Measurements from ENCODE around the gene TCN1. TPM values are rescaled to one million over a fixed set of nuclear protein-coding genes. Genes with fewer than 3 reads are reported as not detected.
A peak's percentile ranks its signal among the peaks of the same experiment; 100 is the strongest.
"Not testable (repeated sequence)": the region's sequence is repeated elsewhere in the genome, so short reads cannot be mapped to it uniquely, and the experiment has no call there.

Gene TCN1
- total and polyA plus RNA-seq, 9 of the 15 experiments (the other 6 are each of a cell fraction or from before 2014, with no cell fraction given), result 0.63 to 25.9 (median 8.0) TPM

- TF ChIP-seq CTCF (IDR thresholded peaks at IDR 0.05 in 2 of 3, conservative IDR thresholded peaks at IDR 0.05 in 1 of 3; ENCODE audit: insufficient read depth in 2 of 3, low read depth in 1 of 3, low read length in 3 of 3) (peak in 2 of 3 experiments; percentile 11 to 36; a peak in 2 of 6 replicates), THRA (IDR thresholded peaks at IDR 0.05) (no peak), ZEB2 (IDR thresholded peaks at IDR 0.05) (0 out of 2 replicates have a peak, but pooled peaks have one; percentile 30)
- TF ChIP-seq, protein P1, sequence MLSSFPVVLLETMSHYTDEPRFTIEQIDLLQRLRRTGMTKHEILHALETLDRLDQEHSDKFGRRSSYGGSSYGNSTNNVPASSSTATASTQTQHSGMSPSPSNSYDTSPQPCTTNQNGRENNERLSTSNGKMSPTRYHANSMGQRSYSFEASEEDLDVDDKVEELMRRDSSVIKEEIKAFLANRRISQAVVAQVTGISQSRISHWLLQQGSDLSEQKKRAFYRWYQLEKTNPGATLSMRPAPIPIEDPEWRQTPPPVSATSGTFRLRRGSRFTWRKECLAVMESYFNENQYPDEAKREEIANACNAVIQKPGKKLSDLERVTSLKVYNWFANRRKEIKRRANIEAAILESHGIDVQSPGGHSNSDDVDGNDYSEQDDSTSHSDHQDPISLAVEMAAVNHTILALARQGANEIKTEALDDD (IDR thresholded peaks at IDR 0.05), result no peak
Observed at GRCh38 chr11:59866397-59866796, at the start of gene TCN1 (continued).

GRCh38 chr11:59903569-59903968 lies 37.3 kb upstream of the TCN1 start:
- H2AFZ ChIP-seq (ENCODE audit: low read depth, low read length); intact Hi-C loops (cut with micrococcal nuclease); H3K36me3 ChIP-seq (ENCODE audit: control insufficient read depth, insufficient read depth, low read length); H3K9ac ChIP-seq (ENCODE audit: insufficient read depth in 1 of 2, low read depth in 2 of 2, low read length in 2 of 2); H3K9me1 ChIP-seq (ENCODE audit: control insufficient read depth, insufficient read depth, low read length); H3K4me2 ChIP-seq (ENCODE audit: insufficient read depth, low read length); CTCF ChIA-PET (ENCODE audit: low intra/inter-chr PET ratio); DNase-seq (ENCODE audit: extremely low read depth in 1 of 4, low spot score in 3 of 4); H3K27me3 ChIP-seq (ENCODE audit: control insufficient read depth in 2 of 2, insufficient read depth in 2 of 2, low read length in 2 of 2); H3K79me2 ChIP-seq (ENCODE audit: control insufficient read depth, insufficient read depth, low read length); BruUV-seq (replicated peaks); in situ Hi-C loops (cut with MboI); H4K20me1 ChIP-seq (replicated peaks; ENCODE audit: control insufficient read depth, insufficient read depth, low read length); H3K4me3 ChIP-seq; FAIRE-seq; H3K4me1 ChIP-seq (replicated peaks in 1 of 2; ENCODE audit: control insufficient read depth in 2 of 2, insufficient read depth in 2 of 2, low read length in 2 of 2); ATAC-seq; H3K27ac ChIP-seq (ENCODE audit: extremely low read depth, low read depth, low read length); H3K9me3 ChIP-seq (replicated peaks; ENCODE audit: control insufficient read depth, insufficient read depth, low read depth, low read length): not testable (repeated sequence)
- TF ChIP-seq RBM25 (IDR thresholded peaks at IDR 0.05; ENCODE audit: low read depth, low read length, severe bottlenecking) (peak; percentile 34), BCOR (IDR thresholded peaks at IDR 0.05) (peak; percentile 74), ZNF146 (CRISPR knock-in tag; IDR thresholded peaks at IDR 0.05; ENCODE audit: unreplicated experiment) (peak; percentile 69)
- POLR2A ChIA-PET, result interaction anchor here (0.8 kb wide), 1 partner anchor 9 kb away, joined by 3 read pairs; no protein-coding TSS in a partner anchor
- WGBS (ENCODE audit: insufficient coverage, low coverage, missing lambda C conversion rate), result 86% methylated on average over 2 of the region's 2 CpGs

Measured in K562 (cell line).